ENCODE measurements around the gene KRTAP10-2. TPM values are rescaled to one million over a fixed set of nuclear protein-coding genes. Genes with fewer than 3 reads are reported as not detected.

KRTAP10-2 gene
- total and polyA plus RNA-seq, 2 of the 4 experiments (the other 2 are of a cell fraction), result not detected

GRCh38 chr21:44516828-44517174, 34.5 kb downstream of the KRTAP10-2 start:
- ATAC-seq (ENCODE audit: low read depth) (no peak), DNase-seq (no peak)
- Histone ChIP-seq H4K20me1 (ENCODE audit: insufficient read depth, low read length) (no peaks in the 10 kb centered on the region), H2BK120ac (ENCODE audit: low read depth, low read length) (no peak overlapping the region), H3K14ac (replicated peaks; ENCODE audit: low read depth, low read length) (no peak overlapping the region), H4K8ac (ENCODE audit: low read depth in 2 of 2, low read length in 2 of 2) (no peak overlapping the region), H3K4me1 (ENCODE audit: control insufficient read depth, insufficient read depth, low read length) (no peaks in the 10 kb centered on the region), H2AFZ (replicated peaks; ENCODE audit: low read length, poor library complexity) (no peak overlapping the region), H3K18ac (ENCODE audit: low read depth, low read length) (no peak overlapping the region), H2BK20ac (ENCODE audit: low read depth, low read length) (no peak overlapping the region), H2AK9ac (replicated peaks; ENCODE audit: low read depth, low read length, poor library complexity) (no peak overlapping the region), H3K56ac (ENCODE audit: extremely low read depth, insufficient read depth, low read length) (no peak overlapping the region), H3K27ac (ENCODE audit: insufficient read depth, low read length) (no peak overlapping the region), H4K5ac (ENCODE audit: low read depth, low read length) (no peak overlapping the region), H3K9ac (ENCODE audit: low read depth, low read length) (no peak overlapping the region), H3K4me2 (ENCODE audit: low read depth, low read length) (no peak overlapping the region), H3K27me3 (ENCODE audit: control insufficient read depth, insufficient read depth, low read length) (no peaks in the 10 kb centered on the region; the same call in 1 of the 2 replicates), H3K9me3 (ENCODE audit: control insufficient read depth, insufficient read depth, low read length) (peaks cover 6% of the 10 kb centered on the region; the same call in 1 of the 2 replicates), H3K36me3 (ENCODE audit: control insufficient read depth, insufficient read depth, low read length) (no peaks in the 10 kb centered on the region), H3K4ac (ENCODE audit: low read depth, low read length) (no peak overlapping the region), H4K91ac (ENCODE audit: insufficient read depth, low read depth, low read length) (no peak overlapping the region), H2BK15ac (ENCODE audit: low read depth, low read length) (no peak overlapping the region), H3K79me1 (ENCODE audit: low read depth in 1 of 2, low read length in 2 of 2) (no peaks in the 10 kb centered on the region), H2BK5ac (ENCODE audit: low read depth, low read length, poor library complexity, severe bottlenecking) (no peak overlapping the region), H3K4me3 (ENCODE audit: insufficient read depth, low read depth, low read length) (no peak overlapping the region), H2AK5ac (ENCODE audit: low read depth, low read length) (no peak overlapping the region), H3K9me1 (ENCODE audit: insufficient read depth, low read length) (no peaks in the 10 kb centered on the region), H3K23ac (ENCODE audit: low read depth, low read length) (no peak overlapping the region)
- ChIA-PET CTCF (no interaction called here), POLR2A (ENCODE audit: unreplicated experiment) (no interaction called here)
- intact Hi-C loops (cut with micrococcal nuclease), result no loop called here
- TF ChIP-seq POLR2A (IDR thresholded peaks at IDR 0.05; ENCODE audit: low read depth, low read length), result no peak
- in situ Hi-C loops (cut with MboI; ENCODE audit: low sequenced_read_pairs), result loop anchor here (25.0 kb wide), 1 partner anchor 420 kb away; the partner anchor contains the start of gene SLX9
- 68% methylated on average over 6 of the region's 10 CpGs; no CpG with 5 or more reads in 1 of the 2 experiments for WGBS, 2 experiments (ENCODE audit: extremely low coverage in 2 of 2, insufficient read length in 1 of 2)
- dilution Hi-C loops (cut with HindIII; ENCODE audit: low sequenced_read_pairs, unreplicated experiment), result no loop called here
- BruUV-seq (replicated peaks), result no TSS peak

Measured in IMR-90 (cell line).